IPS-NIHi7 (cell line): ENCODE data around the gene KRTAP1-1.
"Not testable (repeated sequence)": the region's sequence is repeated elsewhere in the genome, so short reads cannot be mapped to it uniquely, and the experiment has no call there.

Experiments
- DNase-seq: peaks from one replicate; pipeline ENCODE4 v3.0.0; 2012; ENCODE audit warnings: mixed read lengths; ENCODE audit errors: extremely low spot score

Gene KRTAP1-1

GRCh38 chr17:41012326-41013120, 28.7 kb downstream of the KRTAP1-1 start:
- no peak for DNase-seq

- DNase-seq = no peak
Measured at GRCh38 chr17:41010441-41010840, 30.8 kb downstream of the KRTAP1-1 start.

GRCh38 chr17:41009936-41010335, 31.3 kb downstream of the KRTAP1-1 start:
- DNase-seq = no peak

GRCh38 chr17:41009301-41009760, 31.9 kb downstream of the KRTAP1-1 start:
- DNase-seq = no peak

- peak; percentile 15 for DNase-seq
Measured at GRCh38 chr17:41008811-41009210, 32.4 kb downstream of the KRTAP1-1 start, which contains the start of gene KRTAP3-1. Gene KRTAP3-1, minus strand, starts transcription at chr17:41009128. Its CDS starts 54 bp downstream, at chr17:41009074.

GRCh38 chr17:41004397-41004796, 36.9 kb downstream of the KRTAP1-1 start:
- DNase-seq = no peak

- DNase-seq = no peak
Measured at GRCh38 chr17:41003926-41004325, 37.3 kb downstream of the KRTAP1-1 start.

GRCh38 chr17:41002814-41003213, 38.4 kb downstream of the KRTAP1-1 start:
- DNase-seq = no peak

- DNase-seq = no peak
Measured at GRCh38 chr17:41001795-41002194, 39.5 kb downstream of the KRTAP1-1 start.

GRCh38 chr17:40999563-40999962, 41.7 kb downstream of the KRTAP1-1 start, which contains the start of gene KRTAP3-2:
Gene KRTAP3-2, minus strand, starts transcription at chr17:40999906. Its CDS starts 53 bp downstream, at chr17:40999853.
- not testable (repeated sequence) for DNase-seq

GRCh38 chr17:40997361-40997760, 43.9 kb downstream of the KRTAP1-1 start:
- no peak for DNase-seq

GRCh38 chr17:40996829-40997228, 44.4 kb downstream of the KRTAP1-1 start:
- DNase-seq = no peak

- DNase-seq = no peak
Measured at GRCh38 chr17:40995116-40995515, 46.1 kb downstream of the KRTAP1-1 start.

- no peak for DNase-seq
Measured at GRCh38 chr17:40993839-40994238, 47.4 kb downstream of the KRTAP1-1 start, which contains the start of gene KRTAP3-3. Gene KRTAP3-3, minus strand, starts transcription at chr17:40994164. Its CDS starts 67 bp downstream, at chr17:40994097.

- no peak for DNase-seq
Measured at GRCh38 chr17:40993084-40993483, 48.2 kb downstream of the KRTAP1-1 start.

GRCh38 chr17:40992666-40993065, 48.6 kb downstream of the KRTAP1-1 start:
- DNase-seq = no peak
